ENCODE results near the gene CRHR2. TPM values are rescaled to one million over a fixed set of nuclear protein-coding genes. Genes with fewer than 3 reads are reported as not detected.

Gene CRHR2
- total RNA-seq, 1 experiment from 2014 or later: not detected

- no peak overlapping the region for H3K27ac Mint-ChIP-seq (ENCODE audit: low read depth, unreplicated experiment)
- BruUV-seq (replicated peaks): no TSS peak
- intact Hi-C loops (cut with micrococcal nuclease): no loop called here
- H3K36me3 Mint-ChIP-seq (ENCODE audit: insufficient read depth, unreplicated experiment): peaks cover 96% of the 10 kb centered on the region
- DNase-seq (ENCODE audit: unreplicated experiment): no peak
- H3K4me3 Mint-ChIP-seq (ENCODE audit: unreplicated experiment): no peak overlapping the region
- no peaks in the 10 kb centered on the region for H3K27me3 Mint-ChIP-seq (ENCODE audit: insufficient read depth, unreplicated experiment)
- TF ChIP-seq CTCF (IDR thresholded peaks at IDR 0.05; ENCODE audit: unreplicated experiment): no peak
- CTCF ChIA-PET: interaction anchor here (1.1 to 2.7 kb wide), 3 partner anchors 8 to 1860 kb away, joined by 3 to 14 read pairs (median 3); no protein-coding TSS in a partner anchor
- no peaks in the 10 kb centered on the region for H3K4me1 Mint-ChIP-seq (ENCODE audit: insufficient read depth, unreplicated experiment)
- POLR2A ChIA-PET: no interaction called here
- H3K9me3 Mint-ChIP-seq (ENCODE audit: unreplicated experiment): no peaks in the 10 kb centered on the region
Measured at GRCh38 chr7:30625283-30625682, 57.0 kb downstream of the CRHR2 start.

DNA sequence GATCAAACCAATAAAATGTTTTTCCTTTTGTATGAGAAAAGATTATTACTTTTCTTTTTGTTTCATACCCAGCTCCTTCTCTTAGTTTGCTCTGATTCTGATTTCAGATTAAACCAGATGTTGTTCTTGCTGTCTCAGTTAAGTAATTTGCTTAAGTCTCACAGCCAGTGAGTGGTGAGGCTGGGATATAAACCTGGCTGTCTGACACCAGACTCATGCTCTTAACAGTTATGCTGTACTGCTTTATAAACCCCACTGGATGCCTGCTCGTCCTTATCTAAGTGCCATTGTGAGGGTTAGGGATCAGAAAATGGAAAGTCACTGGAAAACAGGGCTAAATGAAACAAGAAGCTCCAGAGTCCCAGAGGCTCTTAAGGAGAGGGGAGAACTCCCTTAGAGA, 63.3 kb downstream of the CRHR2 start:
- H3K4me1 Mint-ChIP-seq (ENCODE audit: insufficient read depth, unreplicated experiment): no peaks in the 10 kb centered on the region
- intact Hi-C loops (cut with micrococcal nuclease): no loop called here

DNA sequence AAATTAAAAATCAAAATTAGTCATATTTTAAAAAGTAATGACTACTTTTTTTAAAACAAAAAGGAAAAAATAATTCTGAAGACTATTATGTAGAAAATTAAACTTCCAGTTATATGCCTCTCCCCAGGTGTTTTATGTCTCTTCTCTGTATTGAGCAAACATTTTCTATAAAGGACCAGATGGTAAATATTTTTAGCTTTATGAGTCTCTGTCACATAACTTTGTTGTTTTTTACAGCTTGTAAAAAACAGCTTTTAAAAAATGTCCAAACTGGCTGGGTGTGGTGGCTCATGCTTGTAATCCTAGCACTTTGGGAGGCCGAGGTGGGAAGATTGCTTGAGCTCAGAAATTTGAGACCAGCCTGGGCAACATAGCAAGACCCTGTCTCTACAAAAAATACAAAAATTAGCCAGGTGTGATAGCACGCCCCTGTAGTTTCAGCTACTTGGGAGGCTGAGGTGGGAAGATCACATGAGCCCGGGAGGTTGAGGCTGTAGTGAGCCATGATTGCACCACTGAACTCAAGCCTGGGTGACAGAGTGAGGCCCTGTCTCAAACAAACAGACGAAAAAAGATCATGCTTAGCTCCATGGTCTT, 64.1 kb downstream of the CRHR2 start:
- Mint-ChIP-seq H3K9me3 (ENCODE audit: unreplicated experiment) (no peaks in the 10 kb centered on the region), H3K27me3 (ENCODE audit: insufficient read depth, unreplicated experiment) (no peaks in the 10 kb centered on the region), H3K27ac (ENCODE audit: low read depth, unreplicated experiment) (no peak overlapping the region), H3K36me3 (ENCODE audit: insufficient read depth, unreplicated experiment) (peaks cover 99% of the 10 kb centered on the region), H3K4me1 (ENCODE audit: insufficient read depth, unreplicated experiment) (peaks cover 7% of the 10 kb centered on the region), H3K4me3 (ENCODE audit: unreplicated experiment) (no peak overlapping the region)
- POLR2A ChIA-PET: interaction anchor here (1.0 kb wide), 2 partner anchors 10 to 16 kb away, joined by 3 to 4 read pairs; no protein-coding TSS in a partner anchor
- intact Hi-C loops (cut with micrococcal nuclease): no loop called here
- no TSS peak for BruUV-seq (replicated peaks)
- no peak for DNase-seq (ENCODE audit: unreplicated experiment)
- TF ChIP-seq CTCF (IDR thresholded peaks at IDR 0.05; ENCODE audit: unreplicated experiment): no peak
- CTCF ChIA-PET: interaction anchor here (0.6 to 3.3 kb wide), 2 partner anchors 71 to 122 kb away, joined by 3 to 22 read pairs; no protein-coding TSS in a partner anchor

More for the DNA sequence above, 63.3 kb downstream of the CRHR2 start:
- Mint-ChIP-seq H3K9me3 (ENCODE audit: unreplicated experiment) (no peaks in the 10 kb centered on the region), H3K27me3 (ENCODE audit: insufficient read depth, unreplicated experiment) (no peaks in the 10 kb centered on the region), H3K4me3 (ENCODE audit: unreplicated experiment) (no peak overlapping the region), H3K36me3 (ENCODE audit: insufficient read depth, unreplicated experiment) (peaks cover 99% of the 10 kb centered on the region), H3K27ac (ENCODE audit: low read depth, unreplicated experiment) (no peak overlapping the region)
- ChIA-PET POLR2A (interaction anchor here (1.0 to 2.1 kb wide), 3 partner anchors 10 to 25 kb away, joined by 3 to 9 read pairs (median 5); no protein-coding TSS in a partner anchor), CTCF (interaction anchor here (3.3 kb wide), 1 partner anchor 121 kb away, joined by 22 read pairs; no protein-coding TSS in a partner anchor)
- no peak for DNase-seq (ENCODE audit: unreplicated experiment)
- BruUV-seq (replicated peaks): no TSS peak
- no peak for TF ChIP-seq CTCF (IDR thresholded peaks at IDR 0.05; ENCODE audit: unreplicated experiment)

DNA sequence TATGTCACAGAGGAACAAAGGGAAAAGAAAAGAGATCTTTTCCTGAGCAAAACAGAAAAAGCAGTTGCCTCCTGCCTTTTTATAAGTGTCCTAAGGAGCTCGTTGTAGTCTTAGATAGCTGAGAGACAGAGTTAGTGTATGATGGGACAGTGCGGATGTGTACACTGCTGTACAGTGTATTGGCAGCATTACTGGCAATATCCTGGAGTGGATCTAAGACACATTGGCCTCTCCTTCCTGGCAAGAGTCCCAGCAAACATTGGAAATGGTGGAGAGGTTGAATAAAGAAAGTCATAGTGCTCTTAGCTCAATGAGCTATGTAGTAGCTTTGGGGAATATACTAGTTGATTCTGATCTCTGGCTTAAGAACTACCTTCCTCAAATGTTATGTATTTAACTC, 64.9 kb downstream of the CRHR2 start:
- ChIA-PET POLR2A (interaction anchor here (1.0 kb wide), 1 partner anchor 9 kb away, joined by 4 read pairs; no protein-coding TSS in a partner anchor), CTCF (interaction anchor here (3.3 kb wide), 1 partner anchor 122 kb away, joined by 22 read pairs; no protein-coding TSS in a partner anchor)
- no peak for DNase-seq (ENCODE audit: unreplicated experiment)
- Mint-ChIP-seq H3K27ac (ENCODE audit: low read depth, unreplicated experiment) (no peak overlapping the region), H3K9me3 (ENCODE audit: unreplicated experiment) (no peaks in the 10 kb centered on the region), H3K36me3 (ENCODE audit: insufficient read depth, unreplicated experiment) (peaks cover 99% of the 10 kb centered on the region), H3K4me3 (ENCODE audit: unreplicated experiment) (no peak overlapping the region), H3K4me1 (ENCODE audit: insufficient read depth, unreplicated experiment) (peaks cover 9% of the 10 kb centered on the region), H3K27me3 (ENCODE audit: insufficient read depth, unreplicated experiment) (no peaks in the 10 kb centered on the region)
- no peak for TF ChIP-seq CTCF (IDR thresholded peaks at IDR 0.05; ENCODE audit: unreplicated experiment)
- no TSS peak for BruUV-seq (replicated peaks)
- intact Hi-C loops (cut with micrococcal nuclease): no loop called here

All from MCF 10A (cell line).